ENCODE measurements around the gene LAIR2. TPM values are rescaled to one million over a fixed set of nuclear protein-coding genes. Genes with fewer than 3 reads are reported as not detected.
"Not testable (repeated sequence)": the region's sequence is repeated elsewhere in the genome, so short reads cannot be mapped to it uniquely, and the experiment has no call there.

The LAIR2 gene
- total RNA-seq, 1 donor from 2014 or later: not detected

- H3K27me3 Mint-ChIP-seq (ENCODE audit: low read depth): no peaks in the 10 kb centered on the region
- no peaks in the 10 kb centered on the region for H3K9me3 Mint-ChIP-seq (ENCODE audit: low read depth)
- H3K36me3 Mint-ChIP-seq (ENCODE audit: low read depth): peaks cover 19% of the 10 kb centered on the region
- H3K4me3 Mint-ChIP-seq (ENCODE audit: unreplicated experiment): peak within 1 kb of the TSS; percentile 88
- TF ChIP-seq CTCF (IDR thresholded peaks at IDR 0.05): no peak
- peaks cover 41% of the 10 kb centered on the region for H3K4me1 Mint-ChIP-seq (ENCODE audit: low read depth)
- peak within 1 kb of the TSS; percentile 99 for H3K27ac Mint-ChIP-seq (ENCODE audit: unreplicated experiment)
- peak; percentile 99 for DNase-seq (ENCODE audit: low spot score)
Observed at GRCh38 chr19:54463531-54464043, 39.0 kb upstream of the LAIR2 start, which contains the start of gene LENG9. Gene LENG9, minus strand, starts transcription at chr19:54463778. Its CDS starts 252 bp downstream, at chr19:54463526.

DNA sequence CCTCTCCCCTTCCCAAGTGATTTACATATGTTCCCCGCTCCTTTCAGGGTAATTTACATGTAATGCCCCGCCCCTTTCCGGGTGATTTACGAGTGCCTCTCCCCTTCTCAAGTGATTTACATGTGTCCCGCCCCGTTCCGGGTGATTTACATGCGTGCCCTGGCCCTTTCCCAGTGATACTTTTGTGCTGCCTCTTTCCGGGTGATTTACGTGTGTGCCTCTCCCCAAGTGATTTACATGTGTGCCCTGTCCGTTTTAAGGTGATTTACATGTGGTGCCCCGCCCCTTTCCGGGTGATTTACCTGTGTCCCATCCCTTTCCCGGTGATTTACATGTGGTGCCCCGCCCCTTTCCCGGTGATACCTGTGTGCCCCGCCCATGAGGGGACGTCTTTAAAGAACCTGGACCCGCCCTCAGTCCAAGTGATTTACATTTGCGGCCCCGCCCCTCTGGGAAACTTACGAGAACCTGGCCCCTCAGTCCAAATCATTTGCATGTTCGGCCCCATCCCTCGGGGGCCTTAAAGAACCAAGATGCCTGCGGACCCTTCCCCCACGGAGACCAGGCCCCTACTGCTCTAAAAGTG is 38.5 kb upstream of the LAIR2 start:
- no peak for TF ChIP-seq CTCF (IDR thresholded peaks at IDR 0.05)
- H3K4me3 Mint-ChIP-seq (ENCODE audit: unreplicated experiment): peak overlapping the region; percentile 88
- peaks cover 35% of the 10 kb centered on the region for H3K4me1 Mint-ChIP-seq (ENCODE audit: low read depth)
- peaks cover 14% of the 10 kb centered on the region for H3K36me3 Mint-ChIP-seq (ENCODE audit: low read depth)
- peak overlapping the region; percentile 99 for H3K27ac Mint-ChIP-seq (ENCODE audit: unreplicated experiment)
- H3K9me3 Mint-ChIP-seq (ENCODE audit: low read depth): no peaks in the 10 kb centered on the region
- DNase-seq (ENCODE audit: low spot score): peak; percentile 94
- H3K27me3 Mint-ChIP-seq (ENCODE audit: low read depth): no peaks in the 10 kb centered on the region

GRCh38 chr19:54464630-54465425 is 37.8 kb upstream of the LAIR2 start:
- peaks cover 35% of the 10 kb centered on the region for H3K4me1 Mint-ChIP-seq (ENCODE audit: low read depth)
- peak; percentile 97 for DNase-seq (ENCODE audit: low spot score)
- H3K27ac Mint-ChIP-seq (ENCODE audit: unreplicated experiment): peak overlapping the region; percentile 99
- peak overlapping the region; percentile 88 for H3K4me3 Mint-ChIP-seq (ENCODE audit: unreplicated experiment)
- H3K9me3 Mint-ChIP-seq (ENCODE audit: low read depth): no peaks in the 10 kb centered on the region
- peaks cover 12% of the 10 kb centered on the region for H3K36me3 Mint-ChIP-seq (ENCODE audit: low read depth)
- no peak for TF ChIP-seq CTCF (IDR thresholded peaks at IDR 0.05)
- H3K27me3 Mint-ChIP-seq (ENCODE audit: low read depth): no peaks in the 10 kb centered on the region

DNA sequence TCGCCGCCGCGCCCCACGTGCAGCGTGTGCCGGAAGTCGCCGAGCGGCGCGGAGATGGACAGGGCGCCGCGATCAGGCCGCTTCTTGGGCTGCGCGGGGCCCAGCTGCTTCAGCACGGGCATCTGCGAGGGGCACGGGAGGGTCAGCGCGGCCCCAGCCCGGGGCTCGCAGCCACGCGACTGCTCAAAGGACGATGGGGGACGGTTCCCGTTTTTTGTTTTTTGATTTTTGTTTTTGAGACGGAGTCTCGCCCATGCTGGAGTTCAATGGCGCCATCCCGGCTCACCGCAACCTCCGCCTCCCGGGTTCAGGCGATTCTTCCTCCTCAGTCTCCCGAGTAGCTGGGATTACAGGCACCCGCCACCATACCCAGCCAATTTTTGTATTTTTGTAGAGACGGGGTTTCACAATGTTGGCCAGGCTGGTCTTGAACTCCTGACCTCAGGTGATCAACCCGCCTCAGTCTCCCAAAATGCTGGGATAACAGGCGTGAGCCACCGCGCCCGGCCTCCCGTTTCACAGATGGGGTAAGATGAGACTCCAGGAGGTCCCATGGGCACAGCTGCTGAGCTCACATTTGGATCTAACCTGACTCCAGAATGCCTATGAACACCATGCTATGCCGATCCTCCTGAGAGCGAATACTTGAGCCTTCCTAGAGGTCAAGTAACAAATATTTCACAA is 37.1 kb upstream of the LAIR2 start:
- DNase-seq (ENCODE audit: low spot score): peak; percentile 83
- H3K27ac Mint-ChIP-seq (ENCODE audit: unreplicated experiment): no peak overlapping the region
- H3K27me3 Mint-ChIP-seq (ENCODE audit: low read depth): no peaks in the 10 kb centered on the region
- no peak for TF ChIP-seq CTCF (IDR thresholded peaks at IDR 0.05)
- H3K9me3 Mint-ChIP-seq (ENCODE audit: low read depth): no peaks in the 10 kb centered on the region
- peak overlapping the region; percentile 45 for H3K4me3 Mint-ChIP-seq (ENCODE audit: unreplicated experiment)
- peaks cover 39% of the 10 kb centered on the region for H3K4me1 Mint-ChIP-seq (ENCODE audit: low read depth)
- peaks cover 12% of the 10 kb centered on the region for H3K36me3 Mint-ChIP-seq (ENCODE audit: low read depth)

DNA sequence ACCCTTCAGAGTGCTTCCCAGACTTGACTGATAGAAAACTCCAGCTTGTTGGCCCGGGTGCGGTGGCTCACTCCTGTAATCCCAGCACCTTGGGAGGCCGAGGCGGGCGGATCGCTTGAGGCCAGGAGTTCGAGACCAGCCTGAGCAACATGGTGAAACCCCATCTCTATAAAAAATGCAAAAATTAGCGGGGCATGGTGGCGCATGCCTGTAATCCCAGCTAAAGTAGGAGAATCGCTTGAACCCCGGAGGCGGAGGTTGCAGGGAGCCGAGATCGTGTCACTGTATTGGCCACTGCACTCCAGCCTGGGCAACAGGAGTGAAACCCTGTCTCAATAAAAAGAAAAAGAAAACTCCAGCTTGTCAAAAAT is 36.5 kb upstream of the LAIR2 start:
- not testable (repeated sequence) for H3K36me3 Mint-ChIP-seq (ENCODE audit: low read depth); H3K27ac Mint-ChIP-seq (ENCODE audit: unreplicated experiment); H3K4me3 Mint-ChIP-seq (ENCODE audit: unreplicated experiment); H3K27me3 Mint-ChIP-seq (ENCODE audit: low read depth); H3K9me3 Mint-ChIP-seq (ENCODE audit: low read depth)
- peaks cover 40% of the 10 kb centered on the region for H3K4me1 Mint-ChIP-seq (ENCODE audit: low read depth)
- DNase-seq (ENCODE audit: low spot score): peak; percentile 34

All from chondrocyte (in vitro differentiated cells).